ENCODE data around the gene MBD5.

DNA sequence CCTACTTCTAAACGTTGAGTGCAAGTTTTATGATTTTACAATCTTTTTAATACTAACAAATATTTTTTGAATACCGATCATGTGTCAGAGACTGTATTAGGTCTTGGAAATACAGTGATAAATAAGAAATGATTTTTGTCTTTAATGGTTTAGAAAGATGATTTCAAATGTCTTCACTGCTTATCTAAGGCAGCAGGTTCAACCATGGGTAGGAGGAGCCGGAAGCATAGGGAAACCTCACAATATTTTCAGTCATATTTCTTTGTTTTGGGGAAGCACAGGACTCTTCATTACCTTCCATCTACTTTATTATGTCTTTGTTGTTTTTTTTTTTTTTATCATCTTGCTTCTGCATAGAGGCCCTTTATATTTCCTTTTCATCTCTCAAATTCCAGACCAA, 458.5 kb downstream of the MBD5 start:
- TF ChIP-seq, protein P1, sequence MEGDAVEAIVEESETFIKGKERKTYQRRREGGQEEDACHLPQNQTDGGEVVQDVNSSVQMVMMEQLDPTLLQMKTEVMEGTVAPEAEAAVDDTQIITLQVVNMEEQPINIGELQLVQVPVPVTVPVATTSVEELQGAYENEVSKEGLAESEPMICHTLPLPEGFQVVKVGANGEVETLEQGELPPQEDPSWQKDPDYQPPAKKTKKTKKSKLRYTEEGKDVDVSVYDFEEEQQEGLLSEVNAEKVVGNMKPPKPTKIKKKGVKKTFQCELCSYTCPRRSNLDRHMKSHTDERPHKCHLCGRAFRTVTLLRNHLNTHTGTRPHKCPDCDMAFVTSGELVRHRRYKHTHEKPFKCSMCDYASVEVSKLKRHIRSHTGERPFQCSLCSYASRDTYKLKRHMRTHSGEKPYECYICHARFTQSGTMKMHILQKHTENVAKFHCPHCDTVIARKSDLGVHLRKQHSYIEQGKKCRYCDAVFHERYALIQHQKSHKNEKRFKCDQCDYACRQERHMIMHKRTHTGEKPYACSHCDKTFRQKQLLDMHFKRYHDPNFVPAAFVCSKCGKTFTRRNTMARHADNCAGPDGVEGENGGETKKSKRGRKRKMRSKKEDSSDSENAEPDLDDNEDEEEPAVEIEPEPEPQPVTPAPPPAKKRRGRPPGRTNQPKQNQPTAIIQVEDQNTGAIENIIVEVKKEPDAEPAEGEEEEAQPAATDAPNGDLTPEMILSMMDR (IDR thresholded peaks at IDR 0.05): no peak
- no peak for TF ChIP-seq POLR2A (IDR thresholded peaks at IDR 0.05)

All from thyroid gland (tissue), 4 donors.